Fibroblast of villous mesenchyme (primary cell): Measurements from ENCODE around the gene CBX3. TPM values are rescaled to one million over a fixed set of nuclear protein-coding genes. Genes with fewer than 3 reads are reported as not detected.
"Not testable (repeated sequence)": the region's sequence is repeated elsewhere in the genome, so short reads cannot be mapped to it uniquely, and the experiment has no call there.

Experiments used
- DNase-seq: peaks from one replicate; pipeline ENCODE4 v3.0.0-alpha.2; 2010; ENCODE audit warnings: low read depth
- H3K4me3 ChIP-seq: 2 replicates; pipeline ENCODE4 v1.5.1; 2011; ENCODE audit warnings: low read depth, mild to moderate bottlenecking, low read length
- total RNA-seq: library from RNA; depleted of rRNA; stranded (reverse); fragments of >200 nt; gene quantifications from 2 replicates; pipeline ENCODE4 v1.2.3, GENCODE V29; 2012
- TF ChIP-seq, protein P1 (sequence below): IDR thresholded peaks from 2 replicates; pipeline ENCODE4 v1.5.1; 2012; ENCODE audit warnings: low read depth, mild to moderate bottlenecking, low read length; ENCODE audit not compliant: insufficient read depth

CBX3 gene
- total RNA-seq, 1 donor, result 134 TPM

DNA sequence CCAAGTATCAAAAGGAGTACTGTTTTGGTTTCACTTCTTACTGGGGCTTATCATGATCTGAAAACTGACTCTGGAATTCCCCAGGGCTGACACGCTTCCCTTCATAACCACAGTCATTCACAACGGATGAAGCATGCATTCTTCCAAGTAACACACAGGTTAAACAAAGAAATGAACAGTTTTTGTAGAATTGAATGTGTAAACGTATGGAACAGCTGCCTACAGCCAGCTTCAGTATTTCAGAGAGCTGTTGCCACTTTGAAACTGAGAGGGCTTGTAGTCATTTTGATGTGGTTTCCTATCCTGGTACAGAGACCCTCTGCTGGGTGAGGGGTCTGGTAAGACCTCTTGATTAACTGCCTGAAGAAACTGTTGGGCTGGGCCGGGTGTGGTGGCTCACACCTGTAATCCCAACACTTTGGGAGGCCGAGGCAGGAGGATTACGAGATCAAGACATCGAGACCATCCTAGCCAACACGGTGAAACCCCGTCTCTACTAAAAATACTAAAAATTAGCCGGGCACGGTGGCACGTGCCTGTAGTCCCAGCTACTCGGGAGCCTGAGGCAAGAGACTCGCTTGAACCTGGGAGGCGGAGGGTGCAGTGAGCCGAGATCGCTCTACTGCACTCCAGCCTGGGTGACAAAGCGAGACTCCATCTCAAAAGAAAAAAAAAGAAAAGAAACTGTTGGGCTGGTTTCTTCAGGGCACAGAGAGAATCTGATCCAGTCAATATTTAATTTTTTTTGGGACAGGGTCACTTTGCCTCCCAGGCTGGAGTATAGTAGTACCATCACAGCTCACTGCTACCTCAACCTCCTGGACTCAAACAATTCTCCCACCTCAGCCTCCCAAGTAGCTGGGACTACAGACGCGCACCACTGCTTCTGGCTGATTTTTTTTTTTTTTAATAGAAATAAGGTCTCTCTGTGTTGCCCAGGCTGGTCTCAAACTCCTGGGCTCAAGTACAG is 44.8 kb upstream of the CBX3 start:
- H3K4me3 ChIP-seq, result peak overlapping the region; percentile 42
- peak; percentile 90 for DNase-seq
- TF ChIP-seq, protein P1, sequence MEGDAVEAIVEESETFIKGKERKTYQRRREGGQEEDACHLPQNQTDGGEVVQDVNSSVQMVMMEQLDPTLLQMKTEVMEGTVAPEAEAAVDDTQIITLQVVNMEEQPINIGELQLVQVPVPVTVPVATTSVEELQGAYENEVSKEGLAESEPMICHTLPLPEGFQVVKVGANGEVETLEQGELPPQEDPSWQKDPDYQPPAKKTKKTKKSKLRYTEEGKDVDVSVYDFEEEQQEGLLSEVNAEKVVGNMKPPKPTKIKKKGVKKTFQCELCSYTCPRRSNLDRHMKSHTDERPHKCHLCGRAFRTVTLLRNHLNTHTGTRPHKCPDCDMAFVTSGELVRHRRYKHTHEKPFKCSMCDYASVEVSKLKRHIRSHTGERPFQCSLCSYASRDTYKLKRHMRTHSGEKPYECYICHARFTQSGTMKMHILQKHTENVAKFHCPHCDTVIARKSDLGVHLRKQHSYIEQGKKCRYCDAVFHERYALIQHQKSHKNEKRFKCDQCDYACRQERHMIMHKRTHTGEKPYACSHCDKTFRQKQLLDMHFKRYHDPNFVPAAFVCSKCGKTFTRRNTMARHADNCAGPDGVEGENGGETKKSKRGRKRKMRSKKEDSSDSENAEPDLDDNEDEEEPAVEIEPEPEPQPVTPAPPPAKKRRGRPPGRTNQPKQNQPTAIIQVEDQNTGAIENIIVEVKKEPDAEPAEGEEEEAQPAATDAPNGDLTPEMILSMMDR, result no peak

DNA sequence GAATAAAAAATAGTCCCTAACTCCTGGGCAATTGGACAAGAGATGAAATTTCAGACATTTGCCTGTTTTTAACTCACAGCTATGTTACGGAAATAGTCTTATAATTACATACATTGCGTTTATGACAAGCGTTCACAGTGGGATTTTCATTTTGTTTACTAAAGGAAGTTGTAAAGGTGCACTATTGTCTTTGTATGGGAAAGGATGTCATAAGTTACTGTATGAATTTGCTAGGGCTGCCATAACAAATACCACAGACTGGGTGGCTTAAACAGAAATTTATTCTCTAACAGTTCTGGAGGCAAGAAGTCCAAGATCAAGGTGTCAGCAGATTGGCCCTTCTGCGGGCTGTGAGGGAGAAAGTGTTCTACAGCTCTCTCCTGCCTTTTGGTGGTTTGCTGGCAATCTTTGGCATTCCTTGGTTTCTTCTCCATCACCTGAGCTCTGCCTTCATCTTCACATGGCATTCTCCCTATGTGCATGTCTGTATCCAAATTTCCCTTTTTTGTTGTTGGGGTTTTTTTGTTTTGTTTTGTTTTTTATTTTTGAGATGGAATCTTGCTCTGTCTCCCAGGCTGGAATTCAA is 43.9 kb upstream of the CBX3 start:
- TF ChIP-seq, protein P1, result no peak
- no peak overlapping the region for H3K4me3 ChIP-seq
- DNase-seq, result no peak

DNA sequence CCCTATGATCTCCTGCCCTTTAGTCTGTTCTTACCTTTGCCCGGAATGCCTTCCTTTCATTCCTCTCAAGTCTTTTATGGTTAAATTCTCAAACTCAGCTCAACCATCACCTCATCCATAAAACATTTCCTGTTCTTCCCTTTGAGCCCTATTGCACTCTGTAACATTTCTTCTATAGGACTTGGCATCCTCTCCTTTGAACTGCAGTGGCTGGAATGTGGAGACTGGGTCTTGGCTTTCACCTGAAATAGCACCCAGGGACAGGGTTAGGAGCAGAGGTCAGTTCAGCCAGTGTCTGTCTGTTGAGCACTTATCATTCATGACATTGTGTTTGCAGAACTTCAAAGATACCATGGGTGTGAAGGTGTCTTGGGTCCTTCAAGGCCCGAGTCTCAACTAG is 42.3 kb upstream of the CBX3 start:
- H3K4me3 ChIP-seq, result no peak overlapping the region
- TF ChIP-seq, protein P1, result no peak
- DNase-seq, result no peak

DNA sequence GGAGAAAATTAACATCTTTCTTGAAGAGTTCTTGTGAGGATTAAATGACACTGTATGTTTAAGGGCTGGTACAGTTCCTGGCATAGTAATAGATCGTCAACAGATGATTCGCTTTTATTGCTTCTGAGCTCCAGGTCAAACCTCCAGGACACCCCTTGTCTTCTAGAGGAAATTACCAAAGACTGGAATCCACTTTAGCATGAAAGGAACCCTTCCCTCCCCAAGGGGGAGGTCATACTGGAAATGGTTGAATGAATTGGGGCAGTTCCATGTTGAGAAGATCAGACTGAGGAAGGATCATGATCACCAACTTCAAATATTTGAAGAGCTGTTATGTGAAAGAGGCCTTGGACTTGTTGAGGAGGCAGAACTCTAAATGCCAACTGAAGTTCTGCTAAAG is 40.6 kb upstream of the CBX3 start:
- H3K4me3 ChIP-seq, result no peak overlapping the region
- no peak for DNase-seq
- TF ChIP-seq, protein P1, result no peak

DNA sequence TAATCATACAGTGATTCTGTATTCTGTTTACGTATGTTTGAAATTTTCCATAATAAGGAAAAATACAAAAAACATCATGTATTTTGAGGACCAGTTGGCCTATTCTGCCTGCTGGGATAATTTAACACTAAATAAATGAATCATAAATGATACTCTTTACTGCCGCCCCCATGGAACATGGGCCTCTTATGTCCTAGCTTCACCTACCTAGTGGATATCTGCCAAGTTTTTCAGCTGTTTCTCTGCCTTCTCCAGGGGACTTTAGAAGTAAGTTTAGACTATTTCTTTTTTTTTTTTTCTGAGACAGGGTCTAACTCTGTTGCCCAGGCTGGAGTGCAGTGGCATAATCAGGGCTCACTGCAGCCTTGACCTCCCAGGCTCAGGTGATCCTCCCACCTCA is 39.1 kb upstream of the CBX3 start:
- DNase-seq, result no peak
- TF ChIP-seq, protein P1, result no peak
- no peak overlapping the region for H3K4me3 ChIP-seq

DNA sequence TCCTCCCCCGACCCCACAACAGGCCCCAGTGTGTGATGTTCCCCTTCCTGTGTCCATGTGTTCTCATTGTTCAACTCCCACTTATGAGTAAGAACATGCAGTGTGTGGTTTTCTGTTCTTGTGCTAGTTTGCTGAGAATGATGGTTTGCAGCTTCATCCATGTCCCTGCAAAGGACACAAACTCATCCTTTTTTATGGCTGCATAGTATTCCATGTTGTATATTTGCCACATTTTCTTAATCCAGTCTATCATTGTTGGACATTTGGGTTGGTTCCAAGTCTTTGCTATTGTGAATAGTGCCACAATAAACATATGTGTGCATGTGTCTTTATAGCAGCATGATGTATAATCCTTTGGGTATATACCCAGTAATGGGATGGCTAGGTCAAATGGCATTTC is 37.7 kb upstream of the CBX3 start:
- DNase-seq, H3K4me3 ChIP-seq: not testable (repeated sequence)

DNA sequence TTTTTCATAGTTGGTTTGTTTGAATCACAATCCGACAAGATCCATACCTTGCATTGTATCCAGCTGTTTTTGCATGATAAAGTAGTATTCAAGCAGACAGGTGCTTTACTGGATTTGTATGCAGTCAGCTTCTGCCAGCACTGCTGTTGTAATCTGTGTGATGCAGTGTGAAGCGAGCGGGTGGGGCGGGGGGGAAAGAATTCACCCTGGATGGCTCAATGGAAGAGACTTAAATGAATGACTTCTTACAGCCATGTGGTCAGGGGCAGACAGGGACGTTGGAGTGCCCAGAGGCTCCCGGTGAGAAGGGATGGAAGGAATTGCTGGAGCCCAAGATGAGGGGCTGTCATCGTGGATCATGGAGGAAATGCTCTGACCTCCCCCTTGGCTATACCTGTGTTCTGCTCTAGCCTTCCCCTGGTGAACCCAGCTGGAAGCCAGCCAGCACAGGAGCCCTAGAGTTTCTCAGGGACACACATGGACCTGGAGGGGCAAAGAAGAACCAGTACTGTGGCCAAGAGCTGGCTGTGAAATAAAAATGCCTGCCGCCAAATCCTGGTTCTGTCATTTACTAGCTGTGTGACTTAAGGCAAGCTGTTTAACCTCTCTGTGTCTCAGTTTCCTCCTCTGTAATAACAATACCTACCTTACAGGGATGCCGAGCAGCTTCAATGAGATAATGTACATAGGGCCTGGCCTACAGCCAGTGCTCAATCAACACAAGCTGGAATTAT is 35.4 kb upstream of the CBX3 start:
- DNase-seq, result no peak
- no peak overlapping the region for H3K4me3 ChIP-seq
- TF ChIP-seq, protein P1, result no peak
